ENCODE measurements around the gene MBNL1.

MBNL1 gene

DNA sequence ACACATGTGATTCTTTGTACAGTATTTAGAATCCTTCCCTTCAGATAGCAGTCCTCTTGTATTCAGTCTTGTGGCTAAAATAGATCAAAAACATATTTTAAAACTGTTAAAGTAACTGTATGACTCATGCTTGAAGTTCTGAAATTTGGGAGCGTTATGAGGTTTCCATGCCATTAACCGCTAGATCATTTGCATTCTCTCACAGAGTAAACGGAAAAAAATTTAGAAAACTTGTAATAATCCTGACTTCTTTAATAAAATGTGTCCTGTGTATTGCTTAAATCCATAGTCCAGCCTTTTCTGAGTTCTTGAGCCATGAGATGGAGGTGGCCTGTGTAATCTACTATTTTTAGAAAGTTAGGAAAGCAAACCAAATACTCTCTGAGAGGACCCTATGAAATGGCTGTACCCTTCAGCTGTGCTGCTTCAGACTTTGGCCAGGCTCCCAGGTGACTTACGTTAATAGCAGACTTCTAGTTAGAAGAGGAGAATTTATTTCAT, 33.8 kb downstream of the MBNL1 start:
- H3K4me3 ChIP-seq (ENCODE audit: low read depth, low read length): no peak overlapping the region
- TF ChIP-seq, protein P1, sequence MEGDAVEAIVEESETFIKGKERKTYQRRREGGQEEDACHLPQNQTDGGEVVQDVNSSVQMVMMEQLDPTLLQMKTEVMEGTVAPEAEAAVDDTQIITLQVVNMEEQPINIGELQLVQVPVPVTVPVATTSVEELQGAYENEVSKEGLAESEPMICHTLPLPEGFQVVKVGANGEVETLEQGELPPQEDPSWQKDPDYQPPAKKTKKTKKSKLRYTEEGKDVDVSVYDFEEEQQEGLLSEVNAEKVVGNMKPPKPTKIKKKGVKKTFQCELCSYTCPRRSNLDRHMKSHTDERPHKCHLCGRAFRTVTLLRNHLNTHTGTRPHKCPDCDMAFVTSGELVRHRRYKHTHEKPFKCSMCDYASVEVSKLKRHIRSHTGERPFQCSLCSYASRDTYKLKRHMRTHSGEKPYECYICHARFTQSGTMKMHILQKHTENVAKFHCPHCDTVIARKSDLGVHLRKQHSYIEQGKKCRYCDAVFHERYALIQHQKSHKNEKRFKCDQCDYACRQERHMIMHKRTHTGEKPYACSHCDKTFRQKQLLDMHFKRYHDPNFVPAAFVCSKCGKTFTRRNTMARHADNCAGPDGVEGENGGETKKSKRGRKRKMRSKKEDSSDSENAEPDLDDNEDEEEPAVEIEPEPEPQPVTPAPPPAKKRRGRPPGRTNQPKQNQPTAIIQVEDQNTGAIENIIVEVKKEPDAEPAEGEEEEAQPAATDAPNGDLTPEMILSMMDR (IDR thresholded peaks at IDR 0.05; ENCODE audit: low read depth, low read length): no peak

DNA sequence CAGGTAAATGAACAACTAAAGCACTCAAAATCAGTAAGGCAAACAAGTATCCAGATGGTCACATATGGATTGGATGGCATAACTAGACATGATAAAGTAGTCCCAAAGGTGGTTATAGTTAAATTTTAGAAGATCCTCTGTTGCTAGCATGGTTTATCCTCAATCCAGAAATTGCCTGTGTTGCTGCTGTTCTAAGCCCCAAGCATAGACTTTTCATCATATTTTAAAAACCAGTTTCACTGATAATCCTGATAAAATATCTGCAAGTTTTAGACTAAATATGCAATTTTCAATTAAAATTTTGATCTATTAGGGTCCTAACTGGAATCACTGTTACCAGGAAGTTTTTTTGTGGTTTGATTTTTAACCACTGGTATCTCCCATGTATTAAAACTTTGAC, 35.4 kb downstream of the MBNL1 start:
- TF ChIP-seq, protein P1 (IDR thresholded peaks at IDR 0.05; ENCODE audit: low read depth, low read length): no peak
- H3K4me3 ChIP-seq (ENCODE audit: low read depth, low read length): no peak overlapping the region

DNA sequence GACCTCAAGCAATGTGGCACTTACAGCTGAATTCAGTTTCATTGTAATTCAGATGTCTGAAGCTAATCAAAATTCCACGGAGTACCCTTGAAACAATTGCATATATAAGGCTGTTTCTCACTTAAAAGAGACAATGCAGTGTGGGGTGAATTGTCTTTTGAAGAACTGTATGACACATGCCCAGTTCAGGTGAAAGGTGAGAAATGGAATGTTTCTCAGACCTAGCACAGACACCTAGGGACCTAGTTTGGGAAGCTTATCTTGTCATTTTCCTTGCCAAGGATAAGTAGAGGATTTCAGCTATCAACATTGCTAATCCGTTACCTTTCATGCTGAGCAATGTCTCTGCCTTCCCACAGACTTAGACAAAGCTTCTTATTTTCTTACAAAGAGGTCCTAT, 36.3 kb downstream of the MBNL1 start:
- no peak overlapping the region for H3K4me3 ChIP-seq (ENCODE audit: low read depth, low read length)
- TF ChIP-seq, protein P1 (IDR thresholded peaks at IDR 0.05; ENCODE audit: low read depth, low read length): no peak

DNA sequence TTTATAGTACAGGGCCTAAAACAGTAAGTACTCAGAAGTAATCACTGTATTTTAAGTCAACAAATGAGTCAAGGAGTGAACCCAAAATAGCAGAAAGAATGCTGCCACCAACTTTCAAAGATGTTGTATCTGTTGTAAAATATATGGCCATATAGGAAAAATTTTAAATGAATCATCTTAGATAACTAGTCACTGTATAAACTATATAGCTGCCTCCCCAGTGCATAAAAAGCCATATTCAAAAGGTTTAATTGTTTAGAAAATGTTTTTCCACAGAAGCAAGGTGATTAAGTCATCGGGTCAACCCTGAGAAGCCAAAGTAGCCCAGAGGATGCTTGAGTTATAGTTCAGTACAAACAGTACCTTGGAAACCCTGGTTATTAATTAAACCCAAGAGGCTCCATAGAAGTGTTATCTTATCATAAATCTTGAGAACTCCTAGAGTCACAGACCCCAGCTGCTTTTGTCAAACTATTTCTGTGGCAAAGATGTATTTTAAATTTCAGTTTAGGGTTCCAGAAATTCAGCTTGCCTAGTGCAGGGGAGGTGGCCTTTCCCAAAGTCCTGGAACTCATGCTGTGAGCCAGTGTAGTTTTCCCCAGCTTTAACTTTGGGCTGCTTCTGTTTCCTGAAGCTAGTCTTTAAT, 39.2 kb downstream of the MBNL1 start:
- TF ChIP-seq, protein P1 (IDR thresholded peaks at IDR 0.05; ENCODE audit: low read depth, low read length): no peak
- no peak overlapping the region for H3K4me3 ChIP-seq (ENCODE audit: low read depth, low read length)

DNA sequence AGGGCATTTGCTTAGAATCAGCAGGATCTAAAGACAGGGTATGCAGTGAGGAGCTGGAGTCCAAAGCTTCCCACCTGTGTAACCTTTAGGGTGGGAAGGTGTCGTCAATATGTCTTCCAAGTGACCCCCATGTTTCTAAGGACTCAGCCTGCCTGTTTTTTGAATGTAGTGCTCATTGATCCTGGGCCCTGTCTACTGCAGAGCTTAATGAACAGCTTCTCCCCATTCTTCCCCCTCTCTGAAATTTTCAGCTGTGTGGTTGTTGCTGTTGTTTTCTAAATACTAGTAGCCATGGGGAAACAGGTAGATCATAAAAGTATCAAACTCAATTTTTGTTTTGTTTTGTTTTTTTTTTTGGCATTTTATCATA, 39.7 kb downstream of the MBNL1 start:
- no peak overlapping the region for H3K4me3 ChIP-seq (ENCODE audit: low read depth, low read length)
- TF ChIP-seq, protein P1 (IDR thresholded peaks at IDR 0.05; ENCODE audit: low read depth, low read length): no peak

DNA sequence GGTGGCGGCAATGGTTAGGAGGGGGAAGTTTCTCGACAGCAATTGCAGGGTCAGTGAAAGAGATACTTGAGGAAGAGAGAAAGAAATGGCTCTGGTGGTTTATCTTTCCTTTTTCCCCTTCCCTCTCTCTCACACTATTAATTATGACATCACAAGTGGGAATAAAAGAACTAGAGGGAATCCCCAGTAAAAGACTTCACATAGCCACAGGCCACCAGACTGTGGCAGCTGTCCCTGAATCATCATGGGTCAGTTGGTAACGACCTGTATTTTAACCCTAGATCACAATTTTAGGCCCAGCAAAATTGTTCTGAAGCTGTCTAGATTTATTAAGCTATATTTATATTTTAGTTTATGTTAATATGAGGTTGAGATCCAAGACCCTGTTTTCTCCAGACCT, 40.3 kb downstream of the MBNL1 start:
- TF ChIP-seq, protein P1 (IDR thresholded peaks at IDR 0.05; ENCODE audit: low read depth, low read length): no peak
- no peak overlapping the region for H3K4me3 ChIP-seq (ENCODE audit: low read depth, low read length)

DNA sequence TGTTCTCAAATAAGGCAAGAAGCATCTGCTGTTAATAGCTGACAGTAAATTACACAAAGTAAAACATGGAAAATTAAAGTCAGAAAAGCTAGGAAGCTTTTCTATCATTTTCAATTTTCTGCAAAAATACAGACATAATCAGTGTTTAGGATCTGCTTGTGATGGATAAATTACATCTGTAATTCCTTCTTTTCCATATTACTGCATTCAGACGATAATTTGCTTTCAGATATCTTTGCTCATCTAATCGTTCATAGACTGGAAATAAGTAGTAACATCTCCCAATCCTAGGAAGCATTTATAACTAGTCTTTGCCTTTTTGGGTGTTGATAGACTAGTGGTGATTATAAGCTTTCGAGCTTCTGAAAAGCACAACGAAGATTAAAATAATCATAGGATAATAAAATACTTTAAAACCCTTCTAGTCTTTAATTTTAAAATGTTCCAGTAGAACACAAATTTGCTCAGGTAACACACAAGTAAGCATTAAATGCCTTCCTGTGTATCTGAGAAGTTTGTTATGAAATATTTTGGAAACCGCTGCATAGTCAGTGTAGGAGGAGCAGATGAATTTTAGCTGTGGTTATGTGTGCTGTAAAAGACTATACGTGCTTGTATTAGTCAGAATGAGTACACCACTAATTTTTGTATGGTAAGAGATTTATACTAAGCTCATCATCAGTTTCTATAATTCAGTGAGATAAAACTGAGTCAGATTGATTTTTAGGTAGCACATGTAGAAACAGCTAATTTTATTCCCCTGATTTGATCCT, 41.0 kb downstream of the MBNL1 start:
- H3K4me3 ChIP-seq (ENCODE audit: low read depth, low read length): no peak overlapping the region
- TF ChIP-seq, protein P1 (IDR thresholded peaks at IDR 0.05; ENCODE audit: low read depth, low read length): no peak

Measured in WI38 (cell line).